HEK293T (cell line): ENCODE results near the gene ANKRD34A.

ENCODE experiments used
- CTCF ChIA-PET: fragments of 350-600 bp; formaldehyde crosslinking; extraction: SDS; loops from one replicate; lab custom pipeline; 2021; ENCODE audit warnings: antibody characterized with exemption, inconsistent platforms; lab: Yijun Ruan, JAX
- POLR2A ChIA-PET: fragments of 350-600 bp; formaldehyde crosslinking; extraction: SDS; loops from one replicate; lab custom pipeline; 2020; ENCODE audit warnings: antibody characterized with exemption, inconsistent platforms; lab: Yijun Ruan, JAX
- DNase-seq: peaks from one replicate; pipeline ENCODE4 v3.0.0; 2012; ENCODE audit warnings: mixed read lengths; ENCODE audit errors: extremely low spot score
- ARNT ChIP-seq: fragments of 450-650 bp; IDR thresholded peaks from 2 replicates; pipeline ENCODE4 v1.6.1; 2017; ENCODE audit warnings: mild to moderate bottlenecking
- BHLHE40 ChIP-seq: fragments of 450-650 bp; IDR thresholded peaks from 2 replicates; pipeline ENCODE4 v1.6.1; 2016; ENCODE audit warnings: mild to moderate bottlenecking, moderate library complexity, borderline replicate concordance
- CTBP1 ChIP-seq: fragments of 450-650 bp; IDR thresholded peaks from 2 replicates; pipeline ENCODE4 v1.6.1; 2016; ENCODE audit warnings: borderline replicate concordance
- ELF4 ChIP-seq: fragments of 450-650 bp; IDR thresholded peaks from 2 replicates; pipeline ENCODE4 v1.6.1; 2017; ENCODE audit warnings: antibody characterized with exemption
- FOXA1 ChIP-seq: fragments of 450-650 bp; IDR thresholded peaks from 2 replicates; pipeline ENCODE4 v1.6.1; 2016; ENCODE audit warnings: mild to moderate bottlenecking
- FOXK2 ChIP-seq: fragments of 450-650 bp; IDR thresholded peaks from 2 replicates; pipeline ENCODE4 v1.6.1; 2016; ENCODE audit warnings: mild to moderate bottlenecking
- FOXM1 ChIP-seq: fragments of 450-650 bp; IDR thresholded peaks from 2 replicates; pipeline ENCODE4 v1.6.1; 2017; ENCODE audit warnings: mild to moderate bottlenecking, borderline replicate concordance
- HDGF ChIP-seq: fragments of 450-650 bp; IDR thresholded peaks from 2 replicates; pipeline ENCODE4 v1.6.1; 2017; ENCODE audit warnings: antibody characterized with exemption, borderline replicate concordance
- L3MBTL2 ChIP-seq: fragments of 450-650 bp; conservative IDR thresholded peaks from 2 replicates; pipeline ENCODE4 v1.6.1; 2016; ENCODE audit warnings: mild to moderate bottlenecking
- LEF1 ChIP-seq: fragments of 450-650 bp; IDR thresholded peaks from 2 replicates; pipeline ENCODE4 v1.6.1; 2017; ENCODE audit warnings: mild to moderate bottlenecking, borderline replicate concordance
- NFRKB ChIP-seq: fragments of 450-650 bp; IDR thresholded peaks from 2 replicates; pipeline ENCODE4 v1.6.1; 2016; ENCODE audit warnings: mild to moderate bottlenecking, moderate library complexity
- PKNOX1 ChIP-seq: fragments of 450-650 bp; IDR thresholded peaks from 2 replicates; pipeline ENCODE4 v1.6.1; 2016
- SP1 ChIP-seq: fragments of 450-650 bp; IDR thresholded peaks from 2 replicates; pipeline ENCODE4 v1.6.1; 2017
- SUZ12 ChIP-seq: fragments of 450-650 bp; IDR thresholded peaks from 2 replicates; pipeline ENCODE4 v1.6.1; 2016; ENCODE audit warnings: mild to moderate bottlenecking
- TARDBP ChIP-seq: fragments of 450-650 bp; IDR thresholded peaks from 2 replicates; pipeline ENCODE4 v1.6.1; 2016
- ZNF384 ChIP-seq: fragments of 450-650 bp; IDR thresholded peaks from 2 replicates; pipeline ENCODE4 v1.6.1; 2016

Gene ANKRD34A

GRCh38 chr1:145964328-145965118, at the start of gene ANKRD34A, which contains the start of gene POLR3GL:
Gene ANKRD34A, minus strand, starts transcription at chr1:145964575. Its CDS starts 2,816 bp downstream, at chr1:145961759.
Gene POLR3GL, plus strand, starts transcription at chr1:145964690. Its CDS starts 10,176 bp downstream, at chr1:145974866.
- CTCF ChIA-PET: interaction anchor here (0.6 to 4.5 kb wide), 8 partner anchors 13 to 119 kb away, joined by 3 to 26 read pairs (median 4); partner anchors contain the start of genes ITGA10, NUDT17 and RBM8A
- TF ChIP-seq ZNF384: no peak
- TF ChIP-seq ELF4: 0 out of 2 replicates have a peak, but pooled peaks have one; percentile 18
- TF ChIP-seq L3MBTL2: 0 out of 2 replicates have a peak, but pooled peaks have one; percentile 15
- peak; percentile 90 for DNase-seq
- POLR2A ChIA-PET: interaction anchor here (0.6 to 4.6 kb wide), 46 partner anchors 9 to 141 kb away, joined by 3 to 60 read pairs (median 5); partner anchors contain the start of genes ANKRD35, HJV, NUDT17 and PEX11B

GRCh38 chr1:146013559-146013922, 49.2 kb upstream of the ANKRD34A start:
- DNase-seq: no peak
- ChIA-PET CTCF (interaction anchor here (0.7 to 1.4 kb wide), 3 partner anchors 36 to 154 kb away, joined by 3 read pairs; partner anchors contain the start of gene PIAS3), POLR2A (no interaction called here)
- TF ChIP-seq TARDBP: no peak
- TF ChIP-seq FOXA1: no peak
- no peak for TF ChIP-seq ELF4
- TF ChIP-seq PKNOX1: no peak
- no peak for TF ChIP-seq ZNF384
- no peak for TF ChIP-seq HDGF
- TF ChIP-seq SUZ12: no peak
- no peak for TF ChIP-seq FOXK2
- no peak for TF ChIP-seq BHLHE40
- TF ChIP-seq CTBP1: no peak
- TF ChIP-seq SP1: no peak
- TF ChIP-seq L3MBTL2: no peak
- TF ChIP-seq NFRKB: no peak
- no peak for TF ChIP-seq LEF1

- TF ChIP-seq FOXM1 (no peak), ZNF384 (0 out of 2 replicates have a peak, but pooled peaks have one; percentile 10)
- DNase-seq: peak; percentile 65
These were observed 48.6 kb upstream of the ANKRD34A start for GRCh38 chr1:146012703-146013558.

GRCh38 chr1:146010126-146010738, 45.9 kb upstream of the ANKRD34A start:
- CTCF ChIA-PET: interaction anchor here (0.8 to 2.2 kb wide), 4 partner anchors 31 to 164 kb away, joined by 3 to 12 read pairs (median 6); partner anchors contain the start of genes ANKRD34A and POLR3GL
- POLR2A ChIA-PET: interaction anchor here (1.0 to 2.0 kb wide), 4 partner anchors 14 to 83 kb away, joined by 3 to 7 read pairs (median 4); partner anchors contain the start of genes ANKRD34A, POLR3GL, RBM8A and TXNIP
- no peak for DNase-seq
- no peak for TF ChIP-seq FOXA1

More at GRCh38 chr1:146012703-146013558, 48.6 kb upstream of the ANKRD34A start:
- ChIA-PET POLR2A (interaction anchor here (1.0 to 1.7 kb wide), 4 partner anchors 17 to 167 kb away, joined by 3 to 5 read pairs (median 4); partner anchors contain the start of genes NUDT17 and TXNIP), CTCF (interaction anchor here (0.7 to 1.4 kb wide), 4 partner anchors 19 to 154 kb away, joined by 3 to 10 read pairs (median 4); partner anchors contain the start of gene PIAS3)

GRCh38 chr1:146007489-146008133, 43.2 kb upstream of the ANKRD34A start:
- no peak for TF ChIP-seq SUZ12
- no peak for TF ChIP-seq LEF1
- no peak for TF ChIP-seq SP1
- no peak for TF ChIP-seq HDGF
- TF ChIP-seq L3MBTL2: no peak
- TF ChIP-seq FOXK2: no peak
- TF ChIP-seq CTBP1: no peak
- no peak for TF ChIP-seq FOXA1
- TF ChIP-seq TARDBP: no peak
- no peak for TF ChIP-seq FOXM1
- TF ChIP-seq ZNF384: no peak
- TF ChIP-seq BHLHE40: no peak
- TF ChIP-seq ARNT: no peak
- TF ChIP-seq ELF4: no peak
- no peak for TF ChIP-seq NFRKB
- no peak for TF ChIP-seq PKNOX1
- ChIA-PET POLR2A (interaction anchor here (0.7 to 1.3 kb wide), 5 partner anchors 11 to 80 kb away, joined by 3 to 5 read pairs (median 3); partner anchors contain the start of genes ANKRD34A, LIX1L, POLR3GL and RBM8A), CTCF (interaction anchor here (0.6 to 2.3 kb wide), 15 partner anchors 9 to 149 kb away, joined by 3 to 42 read pairs (median 5); partner anchors contain the start of genes ANKRD34A, PIAS3, POLR3GL and TXNIP)
- no peak for DNase-seq
